Parathyroid adenoma (tissue), 2 donors: ENCODE results near the gene LCN9.

Source experiments
- H2AFZ ChIP-seq: fragments of 300-600 bp; sonication (generic); one replicate; pipeline ENCODE4 v1.7.0; 2017; ENCODE audit warnings: antibody characterized with exemption, mild to moderate bottlenecking
- H3K27ac ChIP-seq: fragments of 300-600 bp; sonication (generic); one replicate; pipeline ENCODE4 v1.7.0; 2017
- H3K27me3 ChIP-seq: fragments of 300-600 bp; sonication (generic); one replicate; pipeline ENCODE4 v1.7.0; 2017; ENCODE audit warnings: low read length; ENCODE audit not compliant: control insufficient read depth, insufficient read depth
- H3K36me3 ChIP-seq: fragments of 300-600 bp; sonication (generic); one replicate; pipeline ENCODE4 v1.7.0; 2017; ENCODE audit warnings: low read length; ENCODE audit not compliant: control insufficient read depth, insufficient read depth
- H3K4me1 ChIP-seq: fragments of 300-600 bp; sonication (generic); one replicate; pipeline ENCODE4 v1.7.0; 2017; ENCODE audit warnings: control low read depth
- H3K4me2 ChIP-seq: fragments of 300-600 bp; sonication (generic); one replicate; pipeline ENCODE4 v1.7.0; 2017; ENCODE audit warnings: low read length
- H3K4me3 ChIP-seq: fragments of 300-600 bp; sonication (generic); one replicate; pipeline ENCODE4 v1.7.0; 2017; ENCODE audit warnings: low read depth, low read length
- H3K79me2 ChIP-seq: fragments of 300-600 bp; sonication (generic); one replicate; pipeline ENCODE4 v1.7.0; 2017; ENCODE audit warnings: control low read depth
- H3K9ac ChIP-seq: fragments of 300-600 bp; sonication (generic); one replicate; pipeline ENCODE4 v1.7.0; 2017; ENCODE audit warnings: mild to moderate bottlenecking
- H3K9me3 ChIP-seq: fragments of 300-600 bp; sonication (generic); one replicate; pipeline ENCODE4 v1.7.0; 2017; ENCODE audit warnings: low read length; ENCODE audit not compliant: control insufficient read depth
- TF ChIP-seq, protein P1 (sequence below): fragments of 300-600 bp; sonication (generic); IDR thresholded peaks from one replicate; pipeline ENCODE4 v1.7.0; 2017; ENCODE audit warnings: antibody characterized with exemption, mild to moderate bottlenecking
- donor health status: primary hyperparathyroidism.

LCN9 gene

DNA sequence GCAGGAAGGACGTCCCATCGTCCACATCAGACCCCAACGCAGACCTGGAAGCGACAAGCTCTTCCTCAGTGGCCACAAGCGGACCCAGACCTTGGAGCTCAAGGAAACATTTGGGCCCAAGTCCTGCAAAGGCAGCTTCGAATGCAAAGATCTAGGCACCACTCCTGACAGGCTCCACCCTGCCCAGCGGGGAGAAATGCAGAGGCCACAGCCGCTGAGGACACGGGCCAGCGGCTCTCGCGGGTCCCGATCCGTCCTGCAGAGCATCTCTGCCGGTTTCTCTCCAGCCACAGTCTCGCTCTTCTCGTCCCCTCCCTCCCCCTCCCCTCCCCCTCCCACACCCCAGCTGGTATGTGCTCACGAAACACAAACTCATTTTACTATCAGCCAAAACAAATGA is 31.3 kb downstream of the LCN9 start:
- no peaks in the 10 kb centered on the region for H3K4me1 ChIP-seq
- H3K79me2 ChIP-seq: no peaks in the 10 kb centered on the region
- no peak overlapping the region for H2AFZ ChIP-seq
- H3K4me2 ChIP-seq: no peak overlapping the region
- H3K27me3 ChIP-seq: no peaks in the 10 kb centered on the region
- H3K27ac ChIP-seq: no peak overlapping the region
- H3K36me3 ChIP-seq: no peaks in the 10 kb centered on the region
- H3K9me3 ChIP-seq: no peaks in the 10 kb centered on the region
- no peak overlapping the region for H3K4me3 ChIP-seq
- H3K9ac ChIP-seq: no peak overlapping the region
- TF ChIP-seq, protein P1, sequence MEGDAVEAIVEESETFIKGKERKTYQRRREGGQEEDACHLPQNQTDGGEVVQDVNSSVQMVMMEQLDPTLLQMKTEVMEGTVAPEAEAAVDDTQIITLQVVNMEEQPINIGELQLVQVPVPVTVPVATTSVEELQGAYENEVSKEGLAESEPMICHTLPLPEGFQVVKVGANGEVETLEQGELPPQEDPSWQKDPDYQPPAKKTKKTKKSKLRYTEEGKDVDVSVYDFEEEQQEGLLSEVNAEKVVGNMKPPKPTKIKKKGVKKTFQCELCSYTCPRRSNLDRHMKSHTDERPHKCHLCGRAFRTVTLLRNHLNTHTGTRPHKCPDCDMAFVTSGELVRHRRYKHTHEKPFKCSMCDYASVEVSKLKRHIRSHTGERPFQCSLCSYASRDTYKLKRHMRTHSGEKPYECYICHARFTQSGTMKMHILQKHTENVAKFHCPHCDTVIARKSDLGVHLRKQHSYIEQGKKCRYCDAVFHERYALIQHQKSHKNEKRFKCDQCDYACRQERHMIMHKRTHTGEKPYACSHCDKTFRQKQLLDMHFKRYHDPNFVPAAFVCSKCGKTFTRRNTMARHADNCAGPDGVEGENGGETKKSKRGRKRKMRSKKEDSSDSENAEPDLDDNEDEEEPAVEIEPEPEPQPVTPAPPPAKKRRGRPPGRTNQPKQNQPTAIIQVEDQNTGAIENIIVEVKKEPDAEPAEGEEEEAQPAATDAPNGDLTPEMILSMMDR: no peak

DNA sequence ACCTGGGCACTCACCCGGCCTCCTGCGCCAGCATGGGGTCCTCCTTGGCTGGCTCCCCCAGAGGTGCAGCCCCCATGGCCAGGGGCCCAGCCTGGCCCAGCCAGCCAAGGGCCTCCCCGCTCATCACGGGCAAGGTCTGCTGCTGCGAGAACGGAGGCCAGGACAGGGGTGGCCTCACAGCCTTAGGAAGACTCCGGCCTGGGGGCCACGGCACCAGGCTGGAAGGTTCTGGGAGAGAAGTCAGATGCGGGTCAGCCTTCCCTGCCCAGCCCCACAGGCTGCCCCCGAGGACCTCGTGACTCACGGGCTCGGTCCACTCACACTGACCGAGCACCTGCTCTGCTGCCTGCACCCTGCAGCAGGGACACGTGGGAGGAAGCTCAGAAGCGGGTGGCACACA is 31.9 kb downstream of the LCN9 start:
- no peaks in the 10 kb centered on the region for H3K27me3 ChIP-seq
- H3K4me2 ChIP-seq: no peak overlapping the region
- H3K4me1 ChIP-seq: no peaks in the 10 kb centered on the region
- no peak overlapping the region for H3K27ac ChIP-seq
- no peak overlapping the region for H3K4me3 ChIP-seq
- no peaks in the 10 kb centered on the region for H3K9me3 ChIP-seq
- TF ChIP-seq, protein P1: no peak
- H3K36me3 ChIP-seq: no peaks in the 10 kb centered on the region
- no peak overlapping the region for H2AFZ ChIP-seq
- no peak overlapping the region for H3K9ac ChIP-seq
- no peaks in the 10 kb centered on the region for H3K79me2 ChIP-seq

DNA sequence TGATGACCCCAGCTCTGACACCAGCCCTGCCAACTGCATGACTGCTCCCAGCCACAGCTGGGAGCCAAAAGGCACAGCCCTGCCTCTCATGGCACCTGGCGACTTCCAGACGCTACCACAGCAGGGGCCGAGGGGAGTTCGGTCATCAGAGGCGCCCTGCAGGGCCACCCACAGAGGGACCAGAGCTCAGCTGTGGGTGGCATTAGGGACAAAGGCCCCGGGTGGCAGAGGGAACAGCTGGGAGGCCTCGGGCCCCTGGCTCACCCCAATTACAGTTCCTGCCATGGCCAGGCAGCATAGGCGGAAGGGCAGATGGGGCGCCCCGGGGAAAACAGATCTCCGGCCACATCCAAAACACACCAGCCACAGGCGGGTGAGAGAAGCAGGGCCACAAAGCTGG is 32.5 kb downstream of the LCN9 start:
- TF ChIP-seq, protein P1: no peak
- Histone ChIP-seq H3K4me2 (no peak overlapping the region), H3K79me2 (no peaks in the 10 kb centered on the region), H3K4me3 (no peak overlapping the region), H3K4me1 (no peaks in the 10 kb centered on the region), H2AFZ (no peak overlapping the region), H3K9me3 (no peaks in the 10 kb centered on the region), H3K27ac (no peak overlapping the region), H3K36me3 (no peaks in the 10 kb centered on the region), H3K27me3 (no peaks in the 10 kb centered on the region), H3K9ac (no peak overlapping the region)

DNA sequence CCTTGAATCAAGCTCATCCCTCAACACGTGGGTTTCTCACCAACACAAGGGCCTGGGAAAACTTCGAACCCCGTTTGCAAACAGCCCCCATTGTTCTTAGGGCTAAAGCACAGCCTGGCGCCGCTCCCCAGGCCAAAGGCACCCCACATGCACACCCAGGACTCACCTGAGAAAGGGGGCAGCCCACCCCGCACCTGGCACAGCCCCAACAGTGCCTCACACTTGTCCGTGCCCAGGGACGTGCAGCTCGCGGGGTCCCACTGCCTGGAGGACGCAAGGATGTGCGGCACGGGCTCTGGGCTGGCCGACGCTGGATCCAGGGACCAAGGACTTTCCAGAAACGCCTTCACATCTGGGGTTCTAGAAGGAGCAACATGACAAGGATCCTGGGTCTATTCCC is 33.3 kb downstream of the LCN9 start:
- Histone ChIP-seq H3K4me1 (no peaks in the 10 kb centered on the region), H3K4me3 (no peak overlapping the region), H3K4me2 (no peak overlapping the region), H3K9me3 (no peaks in the 10 kb centered on the region), H3K79me2 (no peaks in the 10 kb centered on the region), H3K36me3 (no peaks in the 10 kb centered on the region), H3K27ac (no peak overlapping the region), H3K27me3 (no peaks in the 10 kb centered on the region), H2AFZ (no peak overlapping the region), H3K9ac (no peak overlapping the region)
- TF ChIP-seq, protein P1: no peak

DNA sequence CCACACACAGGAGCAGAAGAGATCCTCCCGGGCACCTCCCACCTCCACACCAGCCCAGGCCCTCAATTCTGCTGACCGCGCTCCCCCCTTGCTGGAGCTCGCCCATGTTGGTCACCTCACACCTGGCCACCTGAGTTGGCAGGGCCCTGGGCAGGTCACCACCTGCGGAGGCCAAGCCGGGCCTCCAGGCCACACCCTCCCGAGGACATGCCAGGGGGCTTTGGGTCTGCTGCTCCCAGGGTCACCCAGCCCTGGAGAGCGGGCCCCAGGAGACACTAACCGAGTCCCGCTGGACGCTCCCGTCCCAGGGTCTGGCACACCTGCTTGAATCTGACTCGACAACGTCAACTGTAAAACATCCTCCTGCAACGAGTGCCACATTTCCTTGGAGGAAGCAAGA is 34.1 kb downstream of the LCN9 start:
- no peaks in the 10 kb centered on the region for H3K4me1 ChIP-seq
- H3K27me3 ChIP-seq: peaks cover under 1% of the 10 kb centered on the region
- H2AFZ ChIP-seq: no peak overlapping the region
- H3K9me3 ChIP-seq: no peaks in the 10 kb centered on the region
- H3K36me3 ChIP-seq: no peaks in the 10 kb centered on the region
- no peak overlapping the region for H3K4me2 ChIP-seq
- H3K79me2 ChIP-seq: no peaks in the 10 kb centered on the region
- no peak overlapping the region for H3K9ac ChIP-seq
- no peak overlapping the region for H3K27ac ChIP-seq
- TF ChIP-seq, protein P1: no peak
- H3K4me3 ChIP-seq: no peak overlapping the region
